NCI-H2227 treated with DMSO at 0.1 percent for 48 hours (cell line): ENCODE results near the gene RTTN.

ENCODE experiments used
- DNase-seq: peaks from one replicate; lab custom pipeline; 2025; lab: John Stamatoyannopoulos, UW

RTTN gene

GRCh38 chr18:70025580-70025979 is 179.9 kb downstream of the RTTN start:
- DNase-seq = no peak

GRCh38 chr18:70024829-70025228 is 180.7 kb downstream of the RTTN start:
- no peak for DNase-seq

- no peak for DNase-seq
These were observed 181.4 kb downstream of the RTTN start for GRCh38 chr18:70024093-70024492.

GRCh38 chr18:70022636-70023035 is 182.9 kb downstream of the RTTN start:
- no peak for DNase-seq

GRCh38 chr18:70021498-70021897 is 184.0 kb downstream of the RTTN start:
- DNase-seq = no peak

- DNase-seq = no peak
These were observed 184.4 kb downstream of the RTTN start for GRCh38 chr18:70021043-70021442.

- no peak for DNase-seq
These were observed 185.5 kb downstream of the RTTN start for GRCh38 chr18:70019991-70020390.

GRCh38 chr18:70019136-70019535 is 186.4 kb downstream of the RTTN start:
- DNase-seq = no peak

GRCh38 chr18:70015127-70015526 is 190.4 kb downstream of the RTTN start:
- DNase-seq = no peak

- no peak for DNase-seq
These were observed 199.9 kb downstream of the RTTN start for GRCh38 chr18:70005580-70005979.

- no peak for DNase-seq
These were observed 200.8 kb downstream of the RTTN start for GRCh38 chr18:70004696-70005095.

- DNase-seq = no peak
These were observed 205.8 kb downstream of the RTTN start for GRCh38 chr18:69999656-70000055.

GRCh38 chr18:69998523-69998987 is 206.9 kb downstream of the RTTN start:
- DNase-seq = no peak

- no peak for DNase-seq
These were observed 208.3 kb downstream of the RTTN start for GRCh38 chr18:69996951-69997798.

GRCh38 chr18:69996417-69996816 is 209.1 kb downstream of the RTTN start:
- no peak for DNase-seq

- DNase-seq = no peak
These were observed 209.7 kb downstream of the RTTN start for GRCh38 chr18:69995774-69996173.

GRCh38 chr18:69992776-69993175 is 212.7 kb downstream of the RTTN start:
- no peak for DNase-seq

GRCh38 chr18:69987870-69988269 is 217.6 kb downstream of the RTTN start:
- DNase-seq = no peak

- DNase-seq = no peak
These were observed 220.2 kb downstream of the RTTN start for GRCh38 chr18:69985239-69985638.

GRCh38 chr18:69982417-69982816 is 223.1 kb downstream of the RTTN start:
- DNase-seq = no peak

GRCh38 chr18:69981948-69982347 is 223.5 kb downstream of the RTTN start:
- DNase-seq = no peak

- DNase-seq = no peak
These were observed 224.3 kb downstream of the RTTN start for GRCh38 chr18:69980982-69981804.

- DNase-seq = no peak
These were observed 225.0 kb downstream of the RTTN start for GRCh38 chr18:69980509-69980908.
